Hepatocyte (in vitro differentiated cells): ENCODE data around the gene KCNJ12.
"Not testable (repeated sequence)": the region's sequence is repeated elsewhere in the genome, so short reads cannot be mapped to it uniquely, and the experiment has no call there.

Experiments used
- CTCF ChIP-seq: fragments of 200-600 bp; sonication (generic); IDR thresholded peaks from 2 replicates; pipeline ENCODE4 v1.5.1; 2016; ENCODE audit warnings: antibody characterized with exemption, mild to moderate bottlenecking; ENCODE audit not compliant: poor library complexity
- EZH2 ChIP-seq: fragments of 200-600 bp; sonication (generic); IDR thresholded peaks from 2 replicates; pipeline ENCODE4 v1.6.1; 2016; ENCODE audit warnings: antibody characterized with exemption, mild to moderate bottlenecking, borderline replicate concordance

- not testable (repeated sequence) for TF ChIP-seq EZH2, CTCF
Observed at GRCh38 chr17:21339571-21339970, 36.6 kb upstream of the KCNJ12 start.
